SHP77 (cell line): ENCODE data around the gene ERCC1.
A peak's percentile ranks its signal among the peaks of the same experiment; 100 is the strongest.

Experiments used
- DNase-seq, 2 experiments: peaks; one replicate each; lab custom pipeline; 2025; lab: John Stamatoyannopoulos, UW

The ERCC1 gene

DNA sequence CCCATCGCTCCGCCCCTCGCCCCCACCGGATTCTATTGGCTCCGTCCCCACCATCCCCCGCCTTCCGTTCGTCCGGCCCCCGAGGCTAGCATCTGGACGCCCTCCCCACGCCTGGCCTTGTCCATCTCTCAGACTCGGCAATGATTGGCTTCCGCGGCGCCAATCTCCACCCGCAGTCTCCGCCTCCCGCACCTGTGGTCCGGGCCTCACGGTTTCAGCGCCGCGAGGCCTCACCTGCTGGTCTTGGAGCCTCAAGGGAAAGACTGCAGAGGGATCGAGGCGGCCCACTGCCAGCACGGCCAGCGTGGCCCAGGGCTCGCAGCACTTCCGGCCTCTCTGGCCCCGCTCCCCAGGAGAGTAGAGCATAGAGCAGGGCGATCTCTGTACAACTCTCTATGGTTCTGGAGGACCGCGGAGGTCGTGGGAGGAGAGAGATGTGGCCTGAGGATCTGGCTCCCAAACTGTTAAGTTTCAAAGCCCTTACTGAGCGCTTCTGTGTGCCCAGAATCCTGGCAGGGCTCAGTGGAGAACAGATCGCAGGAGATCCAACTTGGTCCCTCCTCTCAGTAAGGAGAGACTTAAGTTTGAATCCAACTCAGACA, at the start of gene ERCC1:
Gene ERCC1 (minus strand): TSS at position 329 of the 602 bp plus-strand sequence. CDS start 543 bp downstream, outside the sequence.
- peak; percentile 96 to 98 for DNase-seq

GRCh38 chr19:45473367-45473681, 49.6 kb upstream of the ERCC1 start:
- DNase-seq, result no peak

- no peak for DNase-seq
These were observed 49.0 kb upstream of the ERCC1 start for GRCh38 chr19:45472563-45473366.

DNA sequence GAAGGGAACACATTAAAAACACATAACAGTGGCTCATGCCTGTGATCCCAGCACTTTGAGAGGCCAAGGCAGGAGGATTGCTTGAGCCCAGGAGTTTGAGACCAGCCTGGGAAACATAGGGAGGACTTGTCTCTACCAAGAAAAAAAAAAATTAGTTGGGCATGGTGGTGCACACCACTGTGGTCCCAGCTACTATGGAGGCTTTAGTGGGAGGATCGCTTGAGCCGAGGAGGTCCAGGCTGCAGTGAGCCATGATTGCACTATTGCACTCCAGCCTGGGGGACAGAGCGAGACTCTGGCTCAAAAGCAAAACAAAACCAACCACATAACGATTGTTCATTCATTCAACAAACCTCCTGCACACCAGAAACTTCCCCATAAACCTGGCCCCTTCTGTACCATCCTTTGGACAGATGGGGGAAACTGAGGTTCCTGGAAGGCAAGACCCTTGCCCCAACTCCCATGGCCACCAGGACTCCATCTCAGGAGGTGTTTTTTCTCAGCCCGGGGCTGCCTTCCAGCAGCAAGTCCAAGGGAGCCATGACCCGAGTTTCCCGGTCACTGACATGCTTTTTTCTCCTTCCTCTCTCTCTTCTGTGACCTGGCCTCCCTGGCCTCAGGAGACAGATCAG, 48.3 kb upstream of the ERCC1 start:
- no peak for DNase-seq

- DNase-seq, result no peak
These were observed 47.6 kb upstream of the ERCC1 start for GRCh38 chr19:45471111-45471930.

- no peak for DNase-seq
These were observed 47.0 kb upstream of the ERCC1 start for GRCh38 chr19:45470762-45471081.

- DNase-seq, result no peak
These were observed 46.4 kb upstream of the ERCC1 start for GRCh38 chr19:45469945-45470761.

GRCh38 chr19:45469132-45469944, 45.6 kb upstream of the ERCC1 start:
- peak; percentile 85 to 93 for DNase-seq

DNA sequence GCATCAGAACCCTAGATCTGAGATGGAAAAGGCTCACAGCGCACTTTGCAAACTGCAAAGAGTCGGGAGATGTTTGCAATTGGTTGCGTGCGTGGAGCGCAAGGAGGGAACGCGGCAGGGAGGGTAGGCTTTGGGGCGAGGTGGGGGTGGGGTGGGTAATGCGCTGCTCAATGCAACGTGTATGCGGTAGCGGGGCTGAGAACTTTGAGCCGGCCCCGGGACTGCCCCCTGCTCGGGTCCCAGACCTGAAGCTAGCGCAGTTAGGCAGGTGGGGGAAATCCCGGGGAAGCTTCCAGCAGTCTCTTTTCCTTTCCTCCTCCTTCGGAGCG, 45.0 kb upstream of the ERCC1 start:
- no peak for DNase-seq

DNA sequence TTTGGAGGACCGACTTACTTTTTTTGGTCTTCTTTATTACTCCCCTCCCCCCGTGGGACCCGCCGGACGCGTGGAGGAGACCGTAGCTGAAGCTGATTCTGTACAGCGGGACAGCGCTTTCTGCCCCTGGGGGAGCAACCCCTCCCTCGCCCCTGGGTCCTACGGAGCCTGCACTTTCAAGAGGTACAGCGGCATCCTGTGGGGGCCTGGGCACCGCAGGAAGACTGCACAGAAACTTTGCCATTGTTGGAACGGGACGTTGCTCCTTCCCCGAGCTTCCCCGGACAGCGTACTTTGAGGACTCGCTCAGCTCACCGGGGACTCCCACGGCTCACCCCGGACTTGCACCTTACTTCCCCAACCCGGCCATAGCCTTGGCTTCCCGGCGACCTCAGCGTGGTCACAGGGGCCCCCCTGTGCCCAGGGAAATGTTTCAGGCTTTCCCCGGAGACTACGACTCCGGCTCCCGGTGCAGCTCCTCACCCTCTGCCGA, 44.5 kb upstream of the ERCC1 start:
- no peak for DNase-seq

- peak; percentile 88 to 89 for DNase-seq
These were observed 43.9 kb upstream of the ERCC1 start, which contains the start of gene FOSB for GRCh38 chr19:45467456-45468158. TSS of gene FOSB (plus strand) at chr19:45467996. CDS start at chr19:45468587, 591 bp downstream.

DNA sequence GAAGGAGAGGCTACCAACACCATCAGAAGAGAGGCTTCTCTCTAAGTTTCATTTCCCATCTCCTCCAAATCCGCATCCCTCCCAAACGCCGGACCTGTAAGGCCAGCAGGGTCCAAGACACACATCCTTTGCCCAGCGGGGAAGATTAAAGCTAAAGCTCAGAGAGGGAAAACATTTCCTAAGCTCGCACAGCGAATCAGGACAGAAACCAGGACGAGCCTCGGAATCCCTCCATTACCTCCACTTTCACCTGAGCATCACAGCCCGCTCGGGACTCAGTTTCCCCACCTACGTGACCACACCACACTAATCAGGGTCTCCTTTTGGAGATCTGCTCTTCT, 43.4 kb upstream of the ERCC1 start:
- no peak for DNase-seq

- no peak for DNase-seq
These were observed 41.2 kb upstream of the ERCC1 start for GRCh38 chr19:45464852-45465441.

GRCh38 chr19:45464274-45464673, 40.6 kb upstream of the ERCC1 start:
- DNase-seq, result no peak

- DNase-seq, result no peak
These were observed 39.5 kb upstream of the ERCC1 start for GRCh38 chr19:45463241-45463640.

DNA sequence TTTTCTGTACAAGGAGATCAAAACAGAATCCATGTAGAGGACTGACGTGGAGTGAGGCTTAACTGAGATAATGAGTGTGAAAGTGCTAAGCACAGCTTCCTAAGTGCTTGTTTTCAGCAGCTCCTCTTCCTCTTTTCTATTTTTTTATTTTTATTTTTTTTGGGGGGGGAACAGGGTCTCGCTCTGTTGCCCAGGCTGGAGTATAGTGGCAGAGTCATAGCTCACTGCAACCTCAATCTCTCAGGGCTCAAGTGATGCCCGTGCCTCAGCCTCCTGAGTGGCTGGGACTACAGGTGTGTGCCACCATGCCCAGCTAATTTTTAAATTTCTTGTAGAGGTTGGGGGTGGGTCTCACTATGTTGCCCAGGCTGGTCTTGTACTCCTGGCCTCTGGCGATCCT, 38.5 kb upstream of the ERCC1 start:
- DNase-seq, result no peak

DNA sequence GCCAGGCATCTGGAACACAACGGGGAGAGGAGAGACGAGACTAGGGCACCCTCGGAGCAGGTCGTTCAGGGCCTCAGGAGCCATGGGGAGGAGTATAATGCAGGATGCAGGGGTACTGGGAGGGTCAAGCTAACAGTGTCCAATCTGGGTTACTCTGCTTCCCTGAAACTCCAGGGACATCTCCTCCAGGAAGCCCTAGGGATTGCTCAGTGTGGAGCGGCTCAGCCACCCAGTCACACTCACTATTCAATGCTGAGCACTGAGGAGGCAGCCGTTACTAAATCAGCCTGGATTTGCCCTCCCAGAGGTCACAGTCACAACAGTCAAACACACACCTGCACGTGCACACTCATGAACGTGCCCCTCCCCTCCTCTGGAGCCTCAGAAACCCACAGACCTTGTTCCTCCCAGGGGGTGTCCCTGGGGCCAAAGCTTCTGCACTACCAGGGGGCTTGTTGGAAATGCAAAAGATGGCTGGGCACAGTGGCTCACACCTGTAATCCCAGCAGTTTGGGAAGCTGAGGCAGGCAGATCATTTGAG, 37.2 kb upstream of the ERCC1 start:
- no peak for DNase-seq

DNA sequence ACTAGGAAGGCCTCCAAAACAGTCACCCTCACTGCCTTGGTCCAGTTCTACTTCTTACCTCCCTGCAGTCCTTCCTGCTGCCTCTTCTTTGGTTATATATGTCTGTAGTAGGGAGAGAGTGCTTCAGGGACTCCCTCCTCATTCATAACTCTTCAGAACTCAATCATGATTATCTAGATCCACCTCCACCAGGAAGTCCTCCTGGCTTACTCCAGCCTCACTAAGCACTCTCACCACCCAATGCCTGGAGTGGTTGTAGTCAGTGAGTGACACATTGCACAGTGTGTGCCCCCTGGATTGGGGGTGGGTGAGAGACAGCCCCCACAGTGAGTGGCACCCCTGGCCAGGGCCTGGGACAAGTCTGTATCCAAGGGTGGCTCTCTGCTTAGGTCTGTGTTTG, 34.1 kb upstream of the ERCC1 start:
- DNase-seq, result no peak

GRCh38 chr19:45456500-45456815, 32.7 kb upstream of the ERCC1 start:
- no peak for DNase-seq
